HepG2 (cell line): ENCODE data around the gene ARMH1. TPM values are rescaled to one million over a fixed set of nuclear protein-coding genes. Genes with fewer than 3 reads are reported as not detected.

Source experiments
- AGO1 ChIP-seq: fragments of 200-400 bp; formaldehyde crosslinking; IDR thresholded peaks from 2 replicates; pipeline ENCODE4 v1.6.1; 2017; ENCODE audit warnings: mild to moderate bottlenecking, low read depth, low read length, moderate library complexity; ENCODE audit not compliant: poor library complexity, severe bottlenecking
- CERS6 ChIP-seq: sonication (generic); formaldehyde crosslinking; IDR thresholded peaks from 2 replicates; pipeline ENCODE4 v1.5.0; 2020; ENCODE audit warnings: missing genetic modification reagents
- NFRKB ChIP-seq: fragments of 450-650 bp; IDR thresholded peaks from 2 replicates; pipeline ENCODE4 v1.6.1; 2017
- NR2C2 ChIP-seq: sonication (generic); formaldehyde crosslinking; IDR thresholded peaks from 2 replicates; pipeline ENCODE4 v1.4.0; 2020; ENCODE audit warnings: missing genetic modification reagents, mild to moderate bottlenecking, moderate library complexity, borderline replicate concordance
- RERE ChIP-seq: IDR thresholded peaks from 2 replicates; pipeline ENCODE4 v1.6.1; 2016; ENCODE audit warnings: low read depth, missing genetic modification reagents, missing compliant biosample characterization
- SNAPC4 ChIP-seq: sonication (generic); formaldehyde crosslinking; IDR thresholded peaks from 2 replicates; pipeline ENCODE4 v1.4.0; 2020; ENCODE audit warnings: mild to moderate bottlenecking, missing genetic modification reagents
- ZFX ChIP-seq: sonication (generic); formaldehyde crosslinking; IDR thresholded peaks from 2 replicates; pipeline ENCODE4 v1.4.0; 2020; ENCODE audit warnings: mild to moderate bottlenecking, low read depth, missing genetic modification reagents, moderate library complexity
- ZNF329 ChIP-seq: sonication (generic); formaldehyde crosslinking; IDR thresholded peaks from 2 replicates; pipeline ENCODE4 v1.9.0; 2021; ENCODE audit warnings: low read depth, mild to moderate bottlenecking, missing genetic modification reagents
- ZNF367 ChIP-seq: sonication (generic); formaldehyde crosslinking; IDR thresholded peaks from 2 replicates; pipeline ENCODE4 v1.4.0; 2020; ENCODE audit warnings: missing genetic modification reagents, borderline replicate concordance
- ZNF383 ChIP-seq: sonication (generic); formaldehyde crosslinking; IDR thresholded peaks from 2 replicates; pipeline ENCODE4 v1.4.0; 2020; ENCODE audit warnings: missing genetic modification reagents, mild to moderate bottlenecking, borderline replicate concordance
- ZNF639 ChIP-seq: conservative IDR thresholded peaks from 2 replicates; pipeline ENCODE4 v1.6.1; 2018; ENCODE audit warnings: missing genetic modification reagents
- ZNF7 ChIP-seq: IDR thresholded peaks from 2 replicates; pipeline ENCODE4 v1.6.1; 2016; ENCODE audit warnings: missing biosample characterization, missing genetic modification reagents
- ZNF720 ChIP-seq: sonication (generic); formaldehyde crosslinking; IDR thresholded peaks from 2 replicates; pipeline ENCODE4 v1.4.0; 2020; ENCODE audit warnings: missing genetic modification reagents
- ZNF83 ChIP-seq: sonication (generic); formaldehyde crosslinking; IDR thresholded peaks from 2 replicates; pipeline ENCODE4 v1.4.0; 2020; ENCODE audit warnings: missing genetic modification reagents, mild to moderate bottlenecking, borderline replicate concordance
- ZSCAN30 ChIP-seq: sonication (generic); formaldehyde crosslinking; IDR thresholded peaks from 2 replicates; pipeline ENCODE4 v1.5.0; 2020; ENCODE audit warnings: mild to moderate bottlenecking, missing genetic modification reagents
- ZSCAN31 ChIP-seq: sonication (generic); formaldehyde crosslinking; IDR thresholded peaks from 2 replicates; pipeline ENCODE4 v1.5.0; 2020; ENCODE audit warnings: low read depth, mild to moderate bottlenecking, missing genetic modification reagents
- polyA plus RNA-seq, 8 experiments: library from polyadenylated mRNA; depleted of rRNA in 3 of 8; stranded (reverse) in 7 of 8; unstranded in 1 of 8; fragments of >200 nt; fragmentation: Illumina TruSeq in 4 of 8; extraction: Trizol in 4 of 8; gene quantifications; 2 replicates each; pipeline versions ENCODE4 v1.2.1 to v1.2.3, GENCODE V29; 2011 to 2016; ENCODE audit warnings: low read depth in 4 of 8, missing spikeins in 1 of 8, mixed read lengths in 1 of 8; ENCODE audit not compliant: insufficient read depth in 1 of 8
- total RNA-seq, 5 experiments: library from RNA; depleted of rRNA; stranded (reverse); fragments of >200 nt; fragmentation: Illumina TruSeq; extraction: Trizol; gene quantifications; 2 replicates each; pipeline ENCODE4 v1.2.3, GENCODE V29; 2016; ENCODE audit warnings: low read depth in 1 of 5

ARMH1 gene
- total and polyA plus RNA-seq, 2 of the 13 experiments (the other 11 are each of a cell fraction or from before 2014, with no cell fraction given): 0.69 TPM; not detected in 1

GRCh38 chr1:44631647-44632539, 42.6 kb upstream of the ARMH1 start (continued):
- no peak; the same call in 1 of the 2 replicates for TF ChIP-seq ZNF367 (CRISPR knock-in tag)
- TF ChIP-seq NFRKB: no peak
- TF ChIP-seq SNAPC4 (CRISPR knock-in tag): no peak
- no peak for TF ChIP-seq ZSCAN30 (CRISPR knock-in tag)
- no peak for TF ChIP-seq CERS6 (CRISPR knock-in tag)
- TF ChIP-seq ZNF7 (CRISPR knock-in tag): no peak
- TF ChIP-seq ZNF720: no peak
- TF ChIP-seq ZNF83 (CRISPR knock-in tag): no peak
- peak; percentile 54 for TF ChIP-seq ZFX (CRISPR knock-in tag)
- peak; percentile 75 for TF ChIP-seq ZNF329 (CRISPR knock-in tag)
- TF ChIP-seq ZNF639: peak; percentile 65
- peak; percentile 86 for TF ChIP-seq ZSCAN31 (CRISPR knock-in tag)
- TF ChIP-seq RERE (CRISPR knock-in tag): no peak
- TF ChIP-seq AGO1: peak; percentile 57
- TF ChIP-seq ZNF383 (CRISPR knock-in tag): no peak
- TF ChIP-seq NR2C2 (CRISPR knock-in tag): peak; percentile 99
